HL-60/S4 treated with phorbol 12-myristate 13-acetate at 8.2 ng/mL for 4 days and 3 days (cell line): ENCODE data around the gene CUTC.
"Not testable (repeated sequence)": the region's sequence is repeated elsewhere in the genome, so short reads cannot be mapped to it uniquely, and the experiment has no call there.

ENCODE experiments used
- in situ Hi-C: fragments of 300-500 bp; cut with MboI; formaldehyde crosslinking; loops from 2 replicates; pipeline ENCODE4 v1.15.0; 2022; ENCODE audit warnings: low sequenced_read_pairs

Gene CUTC

GRCh38 chr10:99740933-99741559, 9.0 kb downstream of the CUTC start:
- in situ Hi-C loops: no loop called here

GRCh38 chr10:99742254-99742653, 10.2 kb downstream of the CUTC start:
- in situ Hi-C loops: no loop called here

GRCh38 chr10:99742701-99743100, 10.7 kb downstream of the CUTC start:
- in situ Hi-C loops: no loop called here

DNA sequence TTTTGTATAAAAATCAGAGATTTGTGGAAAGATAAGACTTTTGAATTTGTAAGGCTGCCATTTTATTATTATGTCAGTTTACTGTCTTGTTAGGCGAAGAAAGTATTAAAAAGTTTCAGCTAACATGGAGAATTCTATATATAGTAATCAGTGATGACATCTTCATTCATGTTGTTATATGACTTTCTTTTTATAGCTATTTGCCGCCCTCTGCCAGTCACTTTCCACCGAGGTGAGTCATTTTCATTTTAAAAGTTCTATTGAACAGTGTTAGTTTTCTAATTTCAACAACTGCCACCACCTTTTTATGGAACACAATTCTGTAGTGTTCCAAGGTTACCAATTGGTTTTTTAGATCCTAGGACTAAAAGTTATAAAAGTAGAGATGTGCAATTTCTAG, 11.8 kb downstream of the CUTC start:
- in situ Hi-C loops: no loop called here

- in situ Hi-C loops: not testable (repeated sequence)
Measured at GRCh38 chr10:99746166-99746565, 14.1 kb downstream of the CUTC start.

DNA sequence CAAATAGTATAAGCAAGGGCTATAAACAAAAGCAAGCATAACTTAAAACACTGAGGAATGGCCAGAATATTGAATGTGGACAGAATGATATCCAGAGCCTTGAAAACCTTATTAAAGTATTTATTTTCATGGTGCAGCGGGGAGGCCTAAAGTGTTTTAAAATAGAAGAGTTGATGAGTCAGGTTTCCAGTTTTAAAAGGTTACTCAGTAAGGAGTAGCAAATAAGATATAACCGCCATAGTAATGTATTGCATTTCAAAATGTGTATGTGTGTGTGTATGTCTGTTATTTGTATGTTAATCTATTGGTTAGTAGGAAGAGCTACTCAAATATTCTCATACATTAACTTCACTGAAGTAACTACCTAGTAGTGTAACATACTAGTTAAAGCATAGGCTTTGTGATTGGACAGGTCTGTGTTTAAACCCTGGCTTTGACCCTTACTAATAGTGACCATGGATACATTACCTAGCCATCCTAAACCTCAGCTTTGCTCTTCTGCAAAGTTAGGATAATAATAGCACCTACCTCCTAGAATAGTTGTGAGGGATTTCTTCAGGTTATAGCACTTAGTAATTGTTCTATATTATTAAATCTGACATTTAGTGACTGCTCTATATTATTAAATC, 16.9 kb downstream of the CUTC start:
- in situ Hi-C loops: no loop called here

GRCh38 chr10:99750641-99751040, 18.6 kb downstream of the CUTC start:
- in situ Hi-C loops: no loop called here

DNA sequence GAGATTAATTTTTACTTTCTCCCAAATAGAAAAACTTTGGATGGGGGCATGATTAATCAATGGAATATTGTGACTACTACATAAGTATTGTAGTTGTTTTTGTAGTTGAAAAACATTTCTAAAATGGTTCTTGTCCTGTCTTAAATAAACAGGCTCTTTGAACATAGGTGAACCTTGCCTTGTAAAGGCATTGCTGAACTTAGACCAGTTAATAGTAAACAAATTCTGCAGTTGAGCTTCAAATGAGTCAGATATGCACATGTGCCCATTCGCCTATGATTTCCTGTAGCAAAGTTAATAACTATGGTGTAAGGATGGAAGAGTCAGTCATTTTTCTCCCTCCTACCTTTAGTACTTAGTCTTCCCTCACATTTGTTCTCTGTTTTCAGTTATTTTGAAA, 22.6 kb downstream of the CUTC start:
- in situ Hi-C loops: no loop called here

GRCh38 chr10:99756159-99756558, 24.1 kb downstream of the CUTC start:
- in situ Hi-C loops: no loop called here

GRCh38 chr10:99758211-99758891, 26.3 kb downstream of the CUTC start:
- in situ Hi-C loops: no loop called here

DNA sequence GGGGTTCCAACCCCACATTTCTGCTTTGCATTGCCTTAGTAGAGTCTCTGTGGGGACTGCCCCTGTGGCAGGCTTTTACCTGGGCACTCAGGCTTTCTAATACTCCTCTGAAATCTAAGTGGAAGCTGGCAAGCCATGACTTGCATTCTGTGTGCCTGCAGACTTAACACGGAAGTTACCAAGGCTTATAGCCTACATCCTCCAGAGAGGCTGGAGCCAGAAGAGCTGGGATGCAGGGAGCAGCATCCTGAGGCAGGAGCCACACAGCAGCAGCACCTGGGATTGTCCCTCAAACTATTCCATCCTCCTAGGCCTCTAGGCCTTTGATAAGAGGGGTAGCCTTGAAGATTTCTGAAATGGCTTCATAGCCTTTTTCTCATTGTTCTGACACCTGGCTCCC, 28.3 kb downstream of the CUTC start:
- in situ Hi-C loops: no loop called here

DNA sequence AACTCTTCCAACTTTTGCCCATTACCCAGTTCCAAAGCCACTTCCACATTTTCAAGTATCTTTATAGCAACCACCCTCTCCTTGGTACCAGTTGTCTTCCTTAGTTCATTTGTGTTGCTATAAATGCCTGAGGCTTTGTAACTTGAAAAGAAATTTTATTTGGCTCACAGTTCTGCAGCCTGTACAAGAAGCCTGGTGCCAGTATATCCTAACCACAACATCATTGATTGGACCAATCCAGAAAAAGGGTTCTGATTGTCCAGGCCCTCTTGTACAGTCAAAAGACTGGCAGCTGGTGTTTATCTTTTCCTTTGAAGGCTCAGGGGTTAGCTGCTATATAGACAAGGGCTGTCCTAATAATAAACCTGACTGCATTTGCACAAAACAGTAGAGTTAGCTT, 29.3 kb downstream of the CUTC start:
- in situ Hi-C loops: no loop called here

- in situ Hi-C loops: no loop called here
Measured at GRCh38 chr10:99765672-99766301, 33.8 kb downstream of the CUTC start.

GRCh38 chr10:99766302-99766681, 34.3 kb downstream of the CUTC start:
- in situ Hi-C loops: no loop called here

DNA sequence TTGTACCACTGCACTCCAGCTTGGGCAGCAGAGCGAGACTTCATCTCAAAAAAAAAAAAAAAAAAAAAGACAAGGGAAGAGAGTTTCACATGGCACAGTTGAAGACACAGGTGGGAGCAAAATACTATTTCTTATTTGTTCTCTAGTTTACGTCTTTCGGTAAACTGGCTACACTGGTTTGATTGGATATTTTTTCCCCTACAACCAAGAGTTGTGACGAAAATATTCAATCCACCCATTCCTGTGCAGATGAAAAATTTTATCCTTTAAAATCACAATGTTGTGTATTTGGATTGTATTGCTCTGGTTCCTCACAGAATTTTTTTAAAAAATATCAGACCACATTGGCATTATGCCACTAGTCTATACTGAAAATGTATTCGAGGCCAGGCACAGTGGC, 35.9 kb downstream of the CUTC start:
- in situ Hi-C loops: no loop called here

GRCh38 chr10:99768556-99768955, 36.5 kb downstream of the CUTC start:
- in situ Hi-C loops: no loop called here

DNA sequence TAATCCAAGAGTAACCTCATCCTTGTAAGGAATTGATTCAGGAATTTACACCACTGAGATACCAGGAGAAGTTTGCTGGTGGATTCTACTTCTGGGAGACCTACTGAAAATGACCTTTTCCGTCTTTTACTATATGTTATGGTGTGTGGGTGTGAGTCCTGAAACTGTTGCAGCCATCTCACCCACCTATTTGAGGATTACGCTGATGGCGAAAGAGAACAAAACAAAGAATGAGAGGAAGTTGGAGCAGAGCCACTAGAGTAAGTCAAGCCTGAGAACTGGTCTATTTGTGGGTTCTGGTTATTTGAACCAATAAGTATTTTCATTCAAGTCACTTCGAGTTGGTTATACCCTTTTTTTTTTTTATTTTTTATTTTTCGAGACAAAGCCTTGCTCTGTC, 37.7 kb downstream of the CUTC start:
- in situ Hi-C loops: no loop called here

DNA sequence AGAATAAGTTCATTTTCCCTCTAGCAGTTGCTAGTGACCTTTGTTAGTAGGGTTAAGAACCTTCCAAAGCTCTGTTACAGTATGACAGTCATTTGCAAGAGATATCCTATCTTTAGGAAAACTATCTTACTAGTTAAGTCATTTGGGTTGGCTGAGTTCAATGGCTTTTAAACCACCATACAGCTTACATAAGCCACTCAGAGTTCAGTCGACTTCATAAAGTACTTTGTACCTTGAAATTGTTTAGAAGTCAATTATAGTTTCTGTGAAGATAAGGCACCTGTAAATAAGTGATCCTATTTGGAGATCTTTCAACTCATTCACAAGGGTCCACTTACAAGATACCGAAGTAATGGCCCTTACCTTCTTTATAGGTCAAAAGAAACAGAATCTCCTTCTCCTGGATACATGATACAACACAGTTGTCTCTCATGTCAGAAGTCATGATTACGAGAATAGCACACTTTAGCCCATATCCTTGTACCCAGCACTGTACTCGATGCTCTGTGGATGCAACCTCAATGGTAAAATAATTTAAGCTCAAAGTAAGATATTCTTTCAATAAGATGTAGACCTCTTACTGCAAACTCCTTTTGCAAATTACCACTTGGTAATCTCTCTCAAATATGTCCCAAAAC, 38.5 kb downstream of the CUTC start:
- in situ Hi-C loops: no loop called here

DNA sequence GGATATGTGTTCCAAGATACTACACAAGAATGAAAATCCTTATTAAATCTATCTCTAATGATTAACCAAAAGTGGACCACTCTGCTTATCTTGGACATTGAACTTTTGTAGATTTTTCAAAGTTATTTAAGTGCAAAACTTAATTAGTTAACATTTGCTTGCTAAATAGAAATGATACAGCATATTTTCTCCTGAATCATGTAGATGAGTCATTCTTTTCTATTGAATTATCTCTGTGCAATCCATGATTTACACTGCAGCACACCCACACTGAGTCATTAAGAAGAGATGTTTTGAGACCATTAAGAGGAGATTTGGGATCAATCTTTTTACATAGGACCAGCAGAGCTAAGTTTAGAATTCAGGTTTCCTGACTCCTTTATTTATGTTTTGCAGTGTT, 43.8 kb downstream of the CUTC start:
- in situ Hi-C loops: no loop called here

- in situ Hi-C loops: no loop called here
Measured at GRCh38 chr10:99777918-99778714, 46.1 kb downstream of the CUTC start.

DNA sequence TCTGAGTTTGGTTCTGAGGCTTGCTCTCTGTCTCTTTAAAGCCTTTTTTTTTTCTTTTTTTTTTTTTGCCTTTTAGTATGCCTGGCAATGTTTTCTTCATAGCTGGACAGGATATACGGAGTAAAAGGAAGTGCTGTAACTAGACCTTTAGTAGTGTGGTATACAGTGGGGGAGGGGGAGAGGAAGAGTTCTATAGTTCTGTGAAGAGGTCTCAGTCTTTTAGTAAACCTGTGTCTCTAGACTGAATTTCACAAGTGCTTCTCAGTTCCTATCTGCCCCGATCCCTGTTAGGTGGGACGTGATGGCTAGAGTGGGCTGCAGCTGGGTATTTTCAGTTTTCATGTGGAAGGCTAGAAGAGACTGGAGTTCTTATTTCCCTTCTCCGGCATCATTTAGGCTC, 47.3 kb downstream of the CUTC start:
- in situ Hi-C loops: no loop called here
